GM12874 (cell line): ENCODE results near the gene SLC30A2.

Experiments
- CTCF ChIP-seq: IDR thresholded peaks from 2 replicates; pipeline ENCODE4 v1.5.1; 2011; ENCODE audit warnings: low read depth, mild to moderate bottlenecking, control low read depth, low read length, moderate library complexity; ENCODE audit not compliant: insufficient read depth

The SLC30A2 gene

GRCh38 chr1:26009796-26010447, 36.0 kb downstream of the SLC30A2 start:
- 0 out of 2 replicates have a peak, but pooled peaks have one; percentile 10 for TF ChIP-seq CTCF

- TF ChIP-seq CTCF, result no peak
Observed at GRCh38 chr1:26006710-26007109, 39.2 kb downstream of the SLC30A2 start.

- TF ChIP-seq CTCF, result no peak
Observed at GRCh38 chr1:26005434-26006105, 40.3 kb downstream of the SLC30A2 start.

- TF ChIP-seq CTCF, result no peak
Observed at GRCh38 chr1:26003756-26004155, 42.2 kb downstream of the SLC30A2 start.

- no peak for TF ChIP-seq CTCF
Observed at GRCh38 chr1:26003262-26003661, 42.7 kb downstream of the SLC30A2 start.

- no peak for TF ChIP-seq CTCF
Observed at GRCh38 chr1:25999041-25999800, 46.7 kb downstream of the SLC30A2 start.
